ENCODE results near the gene ASCL3.

GRCh38 chr11:8967184-8967583 lies 24.4 kb upstream of the ASCL3 start:
- TF ChIP-seq EZH2 (IDR thresholded peaks at IDR 0.05; ENCODE audit: borderline replicate concordance, low read depth, low read length, poor library complexity, severe bottlenecking) (no peak), CTCF (conservative IDR thresholded peaks at IDR 0.05; ENCODE audit: low read depth, low read length) (no peak)

All from A673 (cell line).